HG02610 (cell line): ENCODE measurements around the gene SRP14.

Experiments
- ATAC-seq: cut with Tn5 transposase; IDR thresholded peaks from one replicate; pipeline ENCODE4 v1.9.1; 2021; ENCODE audit warnings: mild to moderate bottlenecking, moderate library complexity; ENCODE audit not compliant: unreplicated experiment

Gene SRP14

GRCh38 chr15:40069178-40070165 lies 30.5 kb upstream of the SRP14 start:
- ATAC-seq, result peak; percentile 56

GRCh38 chr15:40067921-40068624 lies 29.1 kb upstream of the SRP14 start:
- no peak for ATAC-seq

- ATAC-seq, result no peak
These were observed 27.6 kb upstream of the SRP14 start for GRCh38 chr15:40066589-40066988.

GRCh38 chr15:40065166-40065565 lies 26.2 kb upstream of the SRP14 start:
- ATAC-seq, result no peak

GRCh38 chr15:40064231-40064894 lies 25.4 kb upstream of the SRP14 start:
- ATAC-seq, result peak; percentile 75

- ATAC-seq, result no peak
These were observed 24.6 kb upstream of the SRP14 start for GRCh38 chr15:40063563-40064011.

GRCh38 chr15:40062816-40063562 lies 24.0 kb upstream of the SRP14 start:
- ATAC-seq, result no peak

GRCh38 chr15:40061212-40061901 lies 22.4 kb upstream of the SRP14 start:
- peak; percentile 58 for ATAC-seq

- no peak for ATAC-seq
These were observed 21.4 kb upstream of the SRP14 start for GRCh38 chr15:40060236-40060961.

GRCh38 chr15:40059821-40060220 lies 20.8 kb upstream of the SRP14 start:
- no peak for ATAC-seq

GRCh38 chr15:40058476-40059140 lies 19.6 kb upstream of the SRP14 start:
- peak; percentile 31 for ATAC-seq

- no peak for ATAC-seq
These were observed 16.8 kb upstream of the SRP14 start for GRCh38 chr15:40055576-40056293.

GRCh38 chr15:40054855-40055575 lies 16.0 kb upstream of the SRP14 start:
- ATAC-seq, result peak; percentile 77

- peak; percentile 27 for ATAC-seq
These were observed 15.5 kb upstream of the SRP14 start for GRCh38 chr15:40054605-40054854.

- peak; percentile 30 for ATAC-seq
These were observed 15.0 kb upstream of the SRP14 start for GRCh38 chr15:40053831-40054604.

GRCh38 chr15:40053079-40053830 lies 14.3 kb upstream of the SRP14 start:
- ATAC-seq, result no peak
